HepG2 (cell line): ENCODE results near the gene SGTB. TPM values are rescaled to one million over a fixed set of nuclear protein-coding genes. Genes with fewer than 3 reads are reported as not detected.
"Not testable (repeated sequence)": the region's sequence is repeated elsewhere in the genome, so short reads cannot be mapped to it uniquely, and the experiment has no call there.

ENCODE experiments used
- ATAC-seq: fragments of 200-7000 bp; cut with Tn5 transposase; 3 replicates; pipeline ENCODE4 v1.9.1; 2020; ENCODE audit warnings: mild to moderate bottlenecking, moderate library complexity
- BruUV-seq: library from RNA; stranded (reverse); fragments of 400-500 nt; replicated peaks from 2 replicates; lab custom pipeline; 2021; lab: Mats Ljungman, UMichigan
- CTCF ChIA-PET: fragments of 300-600 bp; formaldehyde crosslinking; extraction: SDS; loops from one replicate; lab custom pipeline; 2021; ENCODE audit warnings: low total read pairs, inconsistent platforms, low intra/inter-chr PET ratio; lab: Yijun Ruan, JAX
- POLR2A ChIA-PET: fragments of 350-600 bp; sonication (Branson Sonifier 250); formaldehyde crosslinking; loops from one replicate; lab custom pipeline; 2020; ENCODE audit warnings: antibody characterized with exemption, inconsistent platforms; lab: Yijun Ruan, JAX
- DNase-seq: peaks from one replicate; pipeline ENCODE4 v3.0.0-alpha.2; 2015; ENCODE audit warnings: low spot score
- FAIRE-seq: peaks from 3 replicates; lab custom pipeline; 2011; peaks lifted over from hg19 to GRCh38; lab: Jason Lieb, UNC
- H2AFZ ChIP-seq: one replicate; pipeline ENCODE4 v1.6.1; 2011; ENCODE audit warnings: low read length, inconsistent platforms
- H3K27ac ChIP-seq: fragments of 300-600 bp; 3 replicates; pipeline ENCODE4 v1.8.0; 2011; ENCODE audit warnings: mixed run types, mild to moderate bottlenecking, mixed read lengths, low read length, inconsistent platforms; ENCODE audit not compliant: insufficient read depth; ENCODE audit errors: extremely low read length
- H3K27me3 ChIP-seq, 2 experiments: fragments of 200-600 bp in 1 of 2; 2 replicates in 1 of 2; 3 replicates in 1 of 2; pipeline versions ENCODE4 v1.6.0 to v1.8.0; 2011; ENCODE audit warnings: low read length in 2 of 2, mild to moderate bottlenecking in 2 of 2, moderate library complexity in 2 of 2, inconsistent platforms in 1 of 2; ENCODE audit not compliant: insufficient read depth in 2 of 2, control insufficient read depth in 1 of 2
- H3K36me3 ChIP-seq, 2 experiments: fragments of 200-600 bp in 1 of 2; replicated peaks in 1 of 2; 2 replicates in 1 of 2; 3 replicates in 1 of 2; pipeline versions ENCODE4 v1.5.1 to v1.8.0; 2011; ENCODE audit warnings: low read length in 2 of 2, inconsistent platforms in 1 of 2; ENCODE audit not compliant: insufficient read depth in 2 of 2, control insufficient read depth in 1 of 2
- H3K4me1 ChIP-seq: 2 replicates; pipeline ENCODE4 v1.5.1; 2012; ENCODE audit warnings: low read length, inconsistent platforms; ENCODE audit not compliant: insufficient read depth
- H3K4me2 ChIP-seq: 2 replicates; pipeline ENCODE4 v1.6.0; 2011; ENCODE audit warnings: low read depth, low read length, inconsistent platforms
- H3K4me3 ChIP-seq, 3 experiments: fragments of 200-600 bp in 1 of 3; sonication (generic), shearing (Covaris generic) in 1 of 3; replicated peaks in 1 of 3; 2 replicates each; pipeline ENCODE4 v1.5.1; 2011 to 2016; ENCODE audit warnings: low read length in 3 of 3, inconsistent platforms in 2 of 3, low read depth in 2 of 3, mild to moderate bottlenecking in 2 of 3, control low read depth in 1 of 3, mixed read lengths in 1 of 3; ENCODE audit not compliant: insufficient read depth in 1 of 3
- H3K79me2 ChIP-seq: one replicate; pipeline ENCODE4 v1.6.1; 2011; ENCODE audit warnings: low read length, inconsistent platforms; ENCODE audit not compliant: insufficient read depth
- H3K9ac ChIP-seq: 2 replicates; pipeline ENCODE4 v1.6.0; 2011; ENCODE audit warnings: mild to moderate bottlenecking, low read depth, low read length, inconsistent platforms; ENCODE audit not compliant: insufficient read depth
- H3K9me3 ChIP-seq: 2 replicates; pipeline ENCODE4 v1.5.1; 2012; ENCODE audit warnings: mild to moderate bottlenecking, low read length
- H4K20me1 ChIP-seq: 2 replicates; pipeline ENCODE4 v1.6.0; 2011; ENCODE audit warnings: inconsistent platforms, mild to moderate bottlenecking, low read length, moderate library complexity; ENCODE audit not compliant: insufficient read depth
- GPN1 ChIP-seq: sonication (generic); formaldehyde crosslinking; IDR thresholded peaks from 2 replicates; pipeline ENCODE4 v1.5.1; 2020; ENCODE audit warnings: missing genetic modification reagents, borderline replicate concordance
- MAFF ChIP-seq: IDR thresholded peaks from 2 replicates; pipeline ENCODE4 v1.6.1; 2011; ENCODE audit warnings: low read depth, low read length, improper control_type of control experiment
- MAFK ChIP-seq, 2 experiments: IDR thresholded peaks in 1 of 2; conservative IDR thresholded peaks in 1 of 2; 2 replicates each; pipeline ENCODE4 v1.6.1; 2011; ENCODE audit warnings: improper control_type of control experiment in 2 of 2, low read length in 2 of 2
- ZNF619 ChIP-seq: sonication (generic); formaldehyde crosslinking; IDR thresholded peaks from 2 replicates; pipeline ENCODE4 v1.4.0; 2020; ENCODE audit warnings: mild to moderate bottlenecking, missing genetic modification reagents
- whole genome bisulfite sequencing: methylation state at CpG from one replicate; pipeline ENCODE4 v1.1.6; 2017; ENCODE audit warnings: low lambda C conversion rate; 5-methylcytosine and 5-hydroxymethylcytosine counted together
- in situ Hi-C: cut with HindIII; loops from 2 replicates; pipeline ENCODE4 v1.10.0; 2017; ENCODE audit warnings: low pct_unique_long_range_greater_than_20kb; ENCODE audit not compliant: extremely low pct_ligation_motif_present
- intact Hi-C: fragments of 100-400 bp; cut with micrococcal nuclease; formaldehyde crosslinking; loops from one replicate; pipeline ENCODE4 v1.10.0; 2022; ENCODE audit not compliant: unreplicated experiment
- polyA plus RNA-seq, 8 experiments: library from polyadenylated mRNA; depleted of rRNA in 3 of 8; stranded (reverse) in 7 of 8; unstranded in 1 of 8; fragments of >200 nt; fragmentation: Illumina TruSeq in 4 of 8; extraction: Trizol in 4 of 8; gene quantifications; 2 replicates each; pipeline versions ENCODE4 v1.2.1 to v1.2.3, GENCODE V29; 2011 to 2016; ENCODE audit warnings: low read depth in 4 of 8, missing spikeins in 1 of 8, mixed read lengths in 1 of 8; ENCODE audit not compliant: insufficient read depth in 1 of 8
- total RNA-seq, 5 experiments: library from RNA; depleted of rRNA; stranded (reverse); fragments of >200 nt; fragmentation: Illumina TruSeq; extraction: Trizol; gene quantifications; 2 replicates each; pipeline ENCODE4 v1.2.3, GENCODE V29; 2016; ENCODE audit warnings: low read depth in 1 of 5

SGTB gene
- total and polyA plus RNA-seq, 2 of the 13 experiments (the other 11 are each of a cell fraction or from before 2014, with no cell fraction given), result 5.2 to 11.2 TPM

DNA sequence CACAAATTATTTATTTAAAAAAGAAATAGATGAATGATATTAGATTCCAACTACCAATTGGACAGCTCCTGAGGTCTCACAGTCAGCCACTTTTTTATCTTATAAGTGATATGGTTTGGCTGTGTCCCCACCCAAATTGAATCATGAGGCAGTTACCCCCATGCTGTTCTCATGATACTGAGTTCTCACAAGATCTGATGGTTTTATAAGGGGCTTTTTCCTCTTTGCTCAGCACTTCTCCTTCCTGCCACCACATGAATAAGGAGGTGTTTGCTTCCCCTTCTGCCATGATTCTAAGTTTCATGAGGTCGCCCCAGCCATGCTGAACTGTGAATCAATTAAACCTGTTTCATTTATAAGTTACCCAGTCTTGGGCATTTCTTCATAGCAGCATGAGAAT lies 13.0 kb upstream of the SGTB start (continued):
- TF ChIP-seq ZNF619 (no peak), GPN1 (CRISPR knock-in tag) (no peak)

DNA sequence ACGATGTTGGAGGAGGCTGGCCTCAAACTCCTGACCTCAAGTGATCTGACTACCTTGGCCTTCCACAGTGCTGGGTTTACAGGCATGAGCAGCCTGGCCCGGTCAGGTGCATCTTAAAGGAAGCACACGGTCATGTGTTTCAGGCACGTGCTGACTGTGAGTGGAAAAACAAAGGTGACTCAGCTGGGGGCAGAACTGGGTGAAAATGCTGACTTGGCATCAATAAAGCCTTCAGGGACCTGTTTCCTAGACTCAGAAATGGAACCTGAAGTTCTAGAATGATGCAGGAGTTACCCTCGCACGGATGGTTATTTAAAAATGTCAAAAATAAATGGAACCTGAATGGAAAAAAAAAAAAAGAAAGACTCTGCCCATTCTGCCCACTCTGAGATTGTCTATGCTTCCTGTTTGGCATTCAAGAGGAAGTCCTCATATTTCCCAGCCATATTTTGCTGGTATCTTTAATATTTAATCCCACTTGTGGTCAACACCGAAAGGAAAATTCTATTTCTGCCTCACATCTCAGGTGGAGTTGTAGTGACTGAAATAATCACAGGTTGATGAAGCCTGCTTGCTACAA lies 12.4 kb upstream of the SGTB start:
- H4K20me1 ChIP-seq, H2AFZ ChIP-seq, FAIRE-seq, in situ Hi-C loops, H3K4me3 ChIP-seq, CTCF ChIA-PET, DNase-seq, H3K36me3 ChIP-seq, H3K27ac ChIP-seq, intact Hi-C loops, ATAC-seq, POLR2A ChIA-PET, H3K27me3 ChIP-seq, H3K9ac ChIP-seq, BruUV-seq, H3K4me2 ChIP-seq, H3K9me3 ChIP-seq, H3K4me1 ChIP-seq: not testable (repeated sequence)
- WGBS, result 87% methylated on average over 5 of the region's 7 CpGs
- TF ChIP-seq MAFF (peak; percentile 58), MAFK (conservative IDR thresholded peaks at IDR 0.05 in 1 of 2, IDR thresholded peaks at IDR 0.05 in 1 of 2; ENCODE audit: low read length in 2 of 2) (peak; percentile 53 to 74; a peak in 3 of 4 replicates)
- H3K79me2 ChIP-seq, result peaks cover 35% of the 10 kb centered on the region

DNA sequence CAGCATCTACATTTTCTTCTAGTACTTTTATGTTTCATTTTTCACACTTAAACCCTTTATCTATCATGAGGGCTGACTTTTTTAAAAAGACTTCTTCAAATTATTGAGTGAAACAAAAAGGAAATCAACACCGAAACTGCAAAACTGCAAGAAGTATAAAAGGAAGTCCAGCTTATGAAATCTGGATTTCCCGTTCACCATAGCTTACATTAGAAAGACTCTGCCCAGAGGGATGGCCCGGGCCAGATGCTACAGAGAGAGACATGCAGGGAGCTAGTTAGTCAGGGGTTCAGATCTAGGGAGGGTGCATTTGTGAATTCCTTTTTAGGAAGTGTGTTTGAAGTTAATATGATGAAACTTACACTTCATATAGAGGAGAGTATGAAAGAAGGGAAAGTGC lies 10.1 kb upstream of the SGTB start:
- WGBS, result over 99% methylated on average over 3 of the region's 3 CpGs
- H3K79me2 ChIP-seq, result peaks cover 43% of the 10 kb centered on the region

More for the DNA sequence above, 10.1 kb upstream of the SGTB start:
- DNase-seq, BruUV-seq, H3K36me3 ChIP-seq, H3K9ac ChIP-seq, H3K9me3 ChIP-seq, intact Hi-C loops, CTCF ChIA-PET, H3K27me3 ChIP-seq, ATAC-seq, H3K4me3 ChIP-seq, H3K4me2 ChIP-seq, H3K27ac ChIP-seq, H4K20me1 ChIP-seq, H2AFZ ChIP-seq, FAIRE-seq, POLR2A ChIA-PET, in situ Hi-C loops, H3K4me1 ChIP-seq: not testable (repeated sequence)
